ENCODE results near the gene SCP2D1. TPM values are rescaled to one million over a fixed set of nuclear protein-coding genes. Genes with fewer than 3 reads are reported as not detected.

SCP2D1 gene
- total RNA-seq, 6 donors from 2014 or later, result not detected

- Histone ChIP-seq H3K4me3 (no peak overlapping the region), H3K36me3 (no peaks in the 10 kb centered on the region), H3K27me3 (no peaks in the 10 kb centered on the region), H3K4me1 (no peaks in the 10 kb centered on the region), H3K27ac (no peak overlapping the region), H3K9me3 (no peaks in the 10 kb centered on the region)
- no peak for TF ChIP-seq POLR2A (IDR thresholded peaks at IDR 0.05)
- no peak for TF ChIP-seq POLR2AphosphoS5 (IDR thresholded peaks at IDR 0.05)
- TF ChIP-seq, protein P1, sequence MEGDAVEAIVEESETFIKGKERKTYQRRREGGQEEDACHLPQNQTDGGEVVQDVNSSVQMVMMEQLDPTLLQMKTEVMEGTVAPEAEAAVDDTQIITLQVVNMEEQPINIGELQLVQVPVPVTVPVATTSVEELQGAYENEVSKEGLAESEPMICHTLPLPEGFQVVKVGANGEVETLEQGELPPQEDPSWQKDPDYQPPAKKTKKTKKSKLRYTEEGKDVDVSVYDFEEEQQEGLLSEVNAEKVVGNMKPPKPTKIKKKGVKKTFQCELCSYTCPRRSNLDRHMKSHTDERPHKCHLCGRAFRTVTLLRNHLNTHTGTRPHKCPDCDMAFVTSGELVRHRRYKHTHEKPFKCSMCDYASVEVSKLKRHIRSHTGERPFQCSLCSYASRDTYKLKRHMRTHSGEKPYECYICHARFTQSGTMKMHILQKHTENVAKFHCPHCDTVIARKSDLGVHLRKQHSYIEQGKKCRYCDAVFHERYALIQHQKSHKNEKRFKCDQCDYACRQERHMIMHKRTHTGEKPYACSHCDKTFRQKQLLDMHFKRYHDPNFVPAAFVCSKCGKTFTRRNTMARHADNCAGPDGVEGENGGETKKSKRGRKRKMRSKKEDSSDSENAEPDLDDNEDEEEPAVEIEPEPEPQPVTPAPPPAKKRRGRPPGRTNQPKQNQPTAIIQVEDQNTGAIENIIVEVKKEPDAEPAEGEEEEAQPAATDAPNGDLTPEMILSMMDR (IDR thresholded peaks at IDR 0.05), result no peak
- TF ChIP-seq EP300 (IDR thresholded peaks at IDR 0.05), result no peak
- DNase-seq, result no peak
- no peak for ATAC-seq (ENCODE audit: low FRiP score in 2 of 2)
These were observed 25.6 kb upstream of the SCP2D1 start for GRCh38 chr20:18788021-18788420.

- WGBS, 2 donors, result 67 to 75% methylated on average over 3 of the region's 3 CpGs
- no peaks in the 10 kb centered on the region for H3K9me3 ChIP-seq
- DNase-seq, result no peak
- no peaks in the 10 kb centered on the region for H3K36me3 ChIP-seq
- no peak for ATAC-seq (ENCODE audit: low FRiP score in 2 of 2)
- no peak for TF ChIP-seq POLR2A (IDR thresholded peaks at IDR 0.05)
- TF ChIP-seq EP300 (IDR thresholded peaks at IDR 0.05), result no peak
- no peak for TF ChIP-seq POLR2AphosphoS5 (IDR thresholded peaks at IDR 0.05)
- TF ChIP-seq, protein P1 (IDR thresholded peaks at IDR 0.05), result no peak
- no peaks in the 10 kb centered on the region for H3K27me3 ChIP-seq
- no peak overlapping the region for H3K27ac ChIP-seq
- no peak overlapping the region for H3K4me3 ChIP-seq
- peaks cover 5 to 13% (median 6%) of the 10 kb centered on the region in 4 donors for H3K4me1 ChIP-seq
These were observed 22.8 kb upstream of the SCP2D1 start for GRCh38 chr20:18790787-18791186.

- ATAC-seq (ENCODE audit: low FRiP score in 2 of 2), result peak; percentile 92 to 99
- peak in 3 of 4 donors; percentile 31 to 84 (median 70) for TF ChIP-seq POLR2A (IDR thresholded peaks at IDR 0.05)
- TF ChIP-seq, protein P1 (IDR thresholded peaks at IDR 0.05), result no peak
- TF ChIP-seq POLR2AphosphoS5 (IDR thresholded peaks at IDR 0.05), result peak; percentile 92 to 93
- WGBS, 2 donors, result 8% methylated on average over 28 to 29 of the region's 29 CpGs
- H3K27ac ChIP-seq, result peak overlapping the region; percentile 89 to 98 (median 92)
- H3K4me3 ChIP-seq, result peak overlapping the region; percentile 58 to 73 (median 64)
- no peaks in the 10 kb centered on the region for H3K36me3 ChIP-seq
- no peaks in the 10 kb centered on the region for H3K27me3 ChIP-seq
- peak; percentile 89 to 95 for DNase-seq
- peaks cover 0 to 7% (median 0%) of the 10 kb centered on the region in 4 donors for H3K9me3 ChIP-seq
- peaks cover 5 to 13% (median 6%) of the 10 kb centered on the region in 4 donors for H3K4me1 ChIP-seq
These were observed 19.8 kb upstream of the SCP2D1 start for GRCh38 chr20:18793625-18794427.

GRCh38 chr20:18794428-18794787, 19.2 kb upstream of the SCP2D1 start:
- WGBS, 2 donors, result 53 to 63% methylated on average over 3 of the region's 3 CpGs
- peaks cover 0 to 7% (median 0%) of the 10 kb centered on the region in 4 donors for H3K9me3 ChIP-seq
- DNase-seq, result no peak
- peak overlapping the region; percentile 58 to 73 (median 64) for H3K4me3 ChIP-seq
- H3K27me3 ChIP-seq, result no peaks in the 10 kb centered on the region
- no peak for TF ChIP-seq EP300 (IDR thresholded peaks at IDR 0.05)
- TF ChIP-seq, protein P1 (IDR thresholded peaks at IDR 0.05), result no peak
- TF ChIP-seq POLR2A (IDR thresholded peaks at IDR 0.05), result no peak
- no peak for TF ChIP-seq POLR2AphosphoS5 (IDR thresholded peaks at IDR 0.05)
- H3K27ac ChIP-seq, result peak overlapping the region; percentile 89 to 98 (median 92)
- ATAC-seq (ENCODE audit: low FRiP score in 2 of 2), result no peak
- H3K4me1 ChIP-seq, result peaks cover 5 to 13% (median 6%) of the 10 kb centered on the region in 4 donors
- no peaks in the 10 kb centered on the region for H3K36me3 ChIP-seq
